Measurements from ENCODE around the gene PSMD9.

DNA sequence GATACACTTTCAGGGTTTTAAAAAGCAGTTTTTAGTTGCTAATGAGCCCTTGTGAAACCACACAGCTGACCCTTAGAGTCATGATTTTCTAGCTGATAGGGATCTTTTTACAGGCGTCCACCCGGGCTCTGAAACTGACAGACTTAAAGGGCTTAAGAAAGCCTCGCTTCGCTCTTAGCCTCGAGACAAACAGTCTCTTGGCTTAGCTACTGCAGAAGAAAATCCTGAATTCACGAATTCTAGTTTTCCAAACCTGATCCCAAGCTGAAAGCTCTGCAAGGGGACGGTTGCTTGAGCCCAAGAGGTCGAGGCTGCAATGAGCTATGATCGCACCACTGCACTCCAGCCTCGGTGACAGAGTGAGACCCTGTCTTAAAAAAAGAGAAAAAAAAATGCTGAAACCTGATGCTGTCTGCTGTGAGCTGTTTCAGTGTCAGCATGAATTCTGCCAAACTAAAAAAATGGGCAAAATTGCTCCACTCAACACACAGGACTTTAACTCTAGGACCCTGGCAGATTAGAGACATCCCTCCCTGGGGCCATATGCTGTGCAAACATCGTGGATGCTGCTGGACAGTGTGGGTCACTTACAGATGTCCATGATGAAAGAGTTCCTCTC, 26.8 kb upstream of the PSMD9 start:
- TF ChIP-seq EZH2 (IDR thresholded peaks at IDR 0.05; ENCODE audit: borderline replicate concordance, low read length): no peak
- TF ChIP-seq, protein P1, sequence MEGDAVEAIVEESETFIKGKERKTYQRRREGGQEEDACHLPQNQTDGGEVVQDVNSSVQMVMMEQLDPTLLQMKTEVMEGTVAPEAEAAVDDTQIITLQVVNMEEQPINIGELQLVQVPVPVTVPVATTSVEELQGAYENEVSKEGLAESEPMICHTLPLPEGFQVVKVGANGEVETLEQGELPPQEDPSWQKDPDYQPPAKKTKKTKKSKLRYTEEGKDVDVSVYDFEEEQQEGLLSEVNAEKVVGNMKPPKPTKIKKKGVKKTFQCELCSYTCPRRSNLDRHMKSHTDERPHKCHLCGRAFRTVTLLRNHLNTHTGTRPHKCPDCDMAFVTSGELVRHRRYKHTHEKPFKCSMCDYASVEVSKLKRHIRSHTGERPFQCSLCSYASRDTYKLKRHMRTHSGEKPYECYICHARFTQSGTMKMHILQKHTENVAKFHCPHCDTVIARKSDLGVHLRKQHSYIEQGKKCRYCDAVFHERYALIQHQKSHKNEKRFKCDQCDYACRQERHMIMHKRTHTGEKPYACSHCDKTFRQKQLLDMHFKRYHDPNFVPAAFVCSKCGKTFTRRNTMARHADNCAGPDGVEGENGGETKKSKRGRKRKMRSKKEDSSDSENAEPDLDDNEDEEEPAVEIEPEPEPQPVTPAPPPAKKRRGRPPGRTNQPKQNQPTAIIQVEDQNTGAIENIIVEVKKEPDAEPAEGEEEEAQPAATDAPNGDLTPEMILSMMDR (IDR thresholded peaks at IDR 0.05; ENCODE audit: low read length): no peak
